Heart right ventricle (tissue), 16 donors: ENCODE results near the gene INO80D. TPM values are rescaled to one million over a fixed set of nuclear protein-coding genes. Genes with fewer than 3 reads are reported as not detected.
"Not testable (repeated sequence)": the region's sequence is repeated elsewhere in the genome, so short reads cannot be mapped to it uniquely, and the experiment has no call there.

ENCODE experiments used
- ATAC-seq, 8 donors: fragments of 200-7000 bp; cut with Tn5 transposase; one replicate each; pipeline ENCODE4 v1.9.1; 2020; ENCODE audit warnings: mild to moderate bottlenecking in 8 of 8, moderate library complexity in 8 of 8, moderate number of reproducible peaks in 1 of 8
- DNase-seq, 2 donors: peaks; one replicate each; pipeline ENCODE4 v3.0.0-alpha.2; 2020
- H3K27ac ChIP-seq, 10 donors: fragments of 200-600 bp; sonication (generic) in 2 of 10; one replicate each; pipeline versions ENCODE4 v1.5.0 to v1.8.0; 2020 to 2022; ENCODE audit warnings: mild to moderate bottlenecking in 3 of 10
- H3K27me3 ChIP-seq, 7 donors: fragments of 200-600 bp; one replicate each; pipeline ENCODE4 v1.8.0; 2021 to 2022; ENCODE audit warnings: mild to moderate bottlenecking in 2 of 7
- H3K36me3 ChIP-seq, 9 donors: fragments of 200-600 bp; sonication (generic) in 1 of 9; one replicate each; pipeline versions ENCODE4 v1.5.0 to v1.8.0; 2020 to 2022; ENCODE audit warnings: mild to moderate bottlenecking in 2 of 9
- H3K4me1 ChIP-seq, 9 donors: fragments of 200-600 bp; sonication (generic) in 1 of 9; one replicate each; pipeline versions ENCODE4 v1.5.0 to v1.8.0; 2020 to 2022; ENCODE audit warnings: mild to moderate bottlenecking in 4 of 9
- H3K4me3 ChIP-seq, 10 donors: fragments of 200-600 bp; sonication (generic) in 2 of 10; one replicate each; pipeline versions ENCODE4 v1.5.0 to v1.8.0; 2020 to 2022; ENCODE audit warnings: mild to moderate bottlenecking in 7 of 10, moderate library complexity in 2 of 10
- H3K9me3 ChIP-seq, 11 donors: fragments of 200-600 bp in 10 of 11; sonication (generic) in 2 of 11; one replicate each; pipeline versions ENCODE4 v1.5.0 to v1.8.0; 2013 to 2022; ENCODE audit warnings: mild to moderate bottlenecking in 2 of 11, control low read depth in 1 of 11, moderate library complexity in 1 of 11
- CTCF ChIP-seq, 9 donors: fragments of 200-600 bp; sonication (generic) in 2 of 9; IDR thresholded peaks; one replicate each; pipeline versions ENCODE4 v1.5.0 to v1.8.0; 2021 to 2022; ENCODE audit warnings: antibody characterized with exemption in 9 of 9, mild to moderate bottlenecking in 5 of 9, moderate library complexity in 1 of 9
- whole genome bisulfite sequencing, 2 donors: extraction: QIAGEN DNeasy Blood & Tissue Kit; methylation state at CpG; one replicate each; pipeline ENCODE4 v1.1.7; 2013; ENCODE audit warnings: inconsistent platforms in 1 of 2; 5-methylcytosine and 5-hydroxymethylcytosine counted together
- intact Hi-C, 10 donors: fragments of 100-400 bp; cut with DNase I; formaldehyde crosslinking; loops; one replicate each; pipeline versions ENCODE4 v1.11.1 to v1.14.2; 2022
- polyA plus RNA-seq, 2 donors: library from polyadenylated mRNA; stranded (reverse); fragments of 200-250 nt; gene quantifications; one replicate each; pipeline ENCODE4 v1.2.3, GENCODE V29; 2013
- total RNA-seq, 10 donors: library from RNA; stranded (reverse); fragmentation: NEBNext Ultra II Directional in 3 of 10; extraction: Animal tissue kit (Norgen Biotek cat#: 25700) in 3 of 10; gene quantifications; one replicate each; pipeline versions ENCODE4 v1.2.1 to v1.2.4, GENCODE V29; 2021 to 2023
- donor health status: Arrhythmogenic right ventricular cardiomyopathy.
- donor health status: ischemic (EF 13 %, LVEDD 7.1; RV severe dilation, severe dysfunction).
- donor health status: healthy with polysubstance abuse.
- donor health status: DM: no; HTN: yes; CAD: no.
- donor health status: DM: no; HTN: no; CAD: no.
- donor health status: ischemic (EF 25% LVEDD 6.9; RV normal size, moderate dysfunction).
- donor health status: ischemic (EF 25% LVEDD 5.7; RV mildly dilated, moderate dysfunction).
- donor health status: healthy.
- donor health status: DM: yes; HTN: yes; CAD: no.
- donor health status: Ischemic cardiomyopathy.
- donor health status: ischemic (EF 35%, LVEDD 5.7; RV mildly dilated, moderate dysfunction).
- donor health status: nonischemic (EF 11% LVEDD 7.7; RV severe dilation, severe dysfunction).
- donor health status: DM: yes; HTN: yes; CAD: no.
- donor health status: PGD.
- donor health status: ischemic (EF 29% LVEDD 5.4; RV normal size, mild dysfunction).
- donor health status: nonischemic (EF 23%, LVEDD 6.1; RV moderate dilation, normal function).

Gene INO80D
- total and polyA plus RNA-seq, 12 donors = 1.1 to 26.3 (median 15.9) TPM

- no peak for ATAC-seq
- Histone ChIP-seq H3K27me3 (no peaks in the 10 kb centered on the region), H3K27ac (no peak overlapping the region), H3K36me3 (peaks cover 0 to 39% (median 0%) of the 10 kb centered on the region in 9 donors), H3K9me3 (peaks cover 0 to 11% (median 0%) of the 10 kb centered on the region in 11 donors), H3K4me1 (no peaks in the 10 kb centered on the region), H3K4me3 (no peak overlapping the region)
- intact Hi-C loops = no loop called here
- no peak for DNase-seq
- WGBS, 2 donors = 75 to 78% methylated on average over 7 of the region's 7 CpGs
- no peak for TF ChIP-seq CTCF (IDR thresholded peaks at IDR 0.05)
These were observed 22.7 kb upstream of the INO80D start for GRCh38 chr2:206108713-206109112.

- H3K27ac ChIP-seq = no peak overlapping the region
- H3K4me1 ChIP-seq = no peaks in the 10 kb centered on the region
- TF ChIP-seq CTCF (IDR thresholded peaks at IDR 0.05) = no peak
- 96 to 98% methylated on average over 5 of the region's 5 CpGs for WGBS, 2 donors
- intact Hi-C loops = no loop called here
- H3K9me3 ChIP-seq = no peaks in the 10 kb centered on the region
- ATAC-seq (no peak), DNase-seq (no peak)
- H3K4me3 ChIP-seq = no peak overlapping the region
- peaks cover 0 to 49% (median 0%) of the 10 kb centered on the region in 9 donors for H3K36me3 ChIP-seq
- H3K27me3 ChIP-seq = no peaks in the 10 kb centered on the region
These were observed 19.6 kb upstream of the INO80D start for GRCh38 chr2:206105541-206105940.

- 93 to 99% methylated on average over 4 of the region's 4 CpGs for WGBS, 2 donors
- Histone ChIP-seq H3K27me3 (no peaks in the 10 kb centered on the region), H3K27ac (no peak overlapping the region), H3K4me3 (no peak overlapping the region), H3K4me1 (no peaks in the 10 kb centered on the region), H3K36me3 (peaks cover 0 to 49% (median 0%) of the 10 kb centered on the region in 9 donors), H3K9me3 (no peaks in the 10 kb centered on the region)
- intact Hi-C loops = no loop called here
- DNase-seq = no peak
- no peak for TF ChIP-seq CTCF (IDR thresholded peaks at IDR 0.05)
- ATAC-seq = no peak
These were observed 19.1 kb upstream of the INO80D start for GRCh38 chr2:206105038-206105437.

- H3K9me3 ChIP-seq, ATAC-seq, H3K27me3 ChIP-seq, H3K27ac ChIP-seq, intact Hi-C loops, H3K4me1 ChIP-seq, H3K4me3 ChIP-seq: not testable (repeated sequence)
- H3K36me3 ChIP-seq = peaks cover 0 to 29% (median 0%) of the 10 kb centered on the region in 9 donors
- 93 to 95% methylated on average over 19 of the region's 19 CpGs for WGBS, 2 donors
- peak in 1 of 2 donors; percentile 25 for DNase-seq
These were observed 12.9 kb upstream of the INO80D start for GRCh38 chr2:206098872-206099271.

- no peak for TF ChIP-seq CTCF (IDR thresholded peaks at IDR 0.05)
- Histone ChIP-seq H3K27ac (no peak overlapping the region), H3K36me3 (peaks cover 0 to 29% (median 0%) of the 10 kb centered on the region in 9 donors), H3K4me3 (no peak overlapping the region), H3K9me3 (no peaks in the 10 kb centered on the region), H3K4me1 (no peaks in the 10 kb centered on the region), H3K27me3 (no peaks in the 10 kb centered on the region)
- DNase-seq (no peak), ATAC-seq (no peak)
- WGBS, 2 donors = 94% methylated on average over 9 of the region's 9 CpGs
- intact Hi-C loops = no loop called here
These were observed 12.5 kb upstream of the INO80D start for GRCh38 chr2:206098471-206098870.
